Measurements from ENCODE around the gene PLK5.

- no peak for TF ChIP-seq CTCF (conservative IDR thresholded peaks at IDR 0.05; ENCODE audit: low read depth, low read length)
- TF ChIP-seq EZH2 (IDR thresholded peaks at IDR 0.05; ENCODE audit: borderline replicate concordance, low read depth, low read length, poor library complexity, severe bottlenecking): no peak
Observed at GRCh38 chr19:1526066-1526778, 2.3 kb downstream of the PLK5 start.

Measured in A673 (cell line).